Measurements from ENCODE around the gene RAB34.
"Not testable (repeated sequence)": the region's sequence is repeated elsewhere in the genome, so short reads cannot be mapped to it uniquely, and the experiment has no call there.

The RAB34 gene

GRCh38 chr17:28737770-28738679, 20.4 kb upstream of the RAB34 start:
- H3K4me3 ChIP-seq (ENCODE audit: low read depth, low read length) = no peak overlapping the region
- no peak for TF ChIP-seq CTCF (IDR thresholded peaks at IDR 0.05; ENCODE audit: low read depth, low read length)

- no peak for TF ChIP-seq CTCF (IDR thresholded peaks at IDR 0.05; ENCODE audit: low read depth, low read length)
- H3K4me3 ChIP-seq (ENCODE audit: low read depth, low read length) = no peak overlapping the region
These were observed 19.6 kb upstream of the RAB34 start for GRCh38 chr17:28737316-28737715.

- H3K4me3 ChIP-seq (ENCODE audit: low read depth, low read length) = not testable (repeated sequence)
These were observed 18.5 kb upstream of the RAB34 start for GRCh38 chr17:28735913-28736769.

GRCh38 chr17:28735242-28735722, 17.6 kb upstream of the RAB34 start:
- TF ChIP-seq CTCF (IDR thresholded peaks at IDR 0.05; ENCODE audit: low read depth, low read length) = no peak
- H3K4me3 ChIP-seq (ENCODE audit: low read depth, low read length) = no peak overlapping the region

GRCh38 chr17:28734712-28735241, 17.1 kb upstream of the RAB34 start:
- no peak for TF ChIP-seq CTCF (IDR thresholded peaks at IDR 0.05; ENCODE audit: low read depth, low read length)
- no peak overlapping the region for H3K4me3 ChIP-seq (ENCODE audit: low read depth, low read length)

- no peak overlapping the region for H3K4me3 ChIP-seq (ENCODE audit: low read depth, low read length)
- no peak for TF ChIP-seq CTCF (IDR thresholded peaks at IDR 0.05; ENCODE audit: low read depth, low read length)
These were observed 15.7 kb upstream of the RAB34 start for GRCh38 chr17:28733346-28733745.

GRCh38 chr17:28729950-28730330, 12.3 kb upstream of the RAB34 start:
- no peak for TF ChIP-seq CTCF (IDR thresholded peaks at IDR 0.05; ENCODE audit: low read depth, low read length)
- H3K4me3 ChIP-seq (ENCODE audit: low read depth, low read length) = no peak overlapping the region
